SU-DHL-6 (cell line): ENCODE results near the gene RFC2.

Experiments used
- EZH2phosphoT487 ChIP-seq: fragments of 200-600 bp; sonication (generic), shearing (Covaris generic); conservative IDR thresholded peaks from 2 replicates; pipeline ENCODE4 v1.6.1; 2018; ENCODE audit warnings: mild to moderate bottlenecking, antibody characterized with exemption, low read length, moderate library complexity, mixed read lengths
- TF ChIP-seq, protein P1 (sequence below): fragments of 200-600 bp; sonication (generic); IDR thresholded peaks from one replicate; pipeline ENCODE4 v1.5.1; 2017; ENCODE audit warnings: antibody characterized with exemption, mild to moderate bottlenecking, low read length, moderate library complexity; ENCODE audit not compliant: insufficient read depth, poor library complexity, severe bottlenecking

DNA sequence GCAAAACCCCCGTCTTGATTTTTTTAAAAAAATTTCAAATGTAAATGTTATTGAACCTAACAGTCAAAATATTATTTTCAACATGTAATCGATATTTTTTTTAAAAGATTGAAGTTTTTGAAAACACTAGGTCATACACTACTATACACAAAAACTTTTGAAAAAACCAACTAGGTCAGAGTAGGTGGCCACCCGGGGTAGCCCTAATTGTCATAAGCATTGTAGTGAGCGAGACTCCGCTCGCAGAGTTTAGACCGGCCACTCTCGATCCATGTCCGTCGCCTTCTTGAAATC lies 417 bp downstream of the RFC2 start:
- TF ChIP-seq, protein P1, sequence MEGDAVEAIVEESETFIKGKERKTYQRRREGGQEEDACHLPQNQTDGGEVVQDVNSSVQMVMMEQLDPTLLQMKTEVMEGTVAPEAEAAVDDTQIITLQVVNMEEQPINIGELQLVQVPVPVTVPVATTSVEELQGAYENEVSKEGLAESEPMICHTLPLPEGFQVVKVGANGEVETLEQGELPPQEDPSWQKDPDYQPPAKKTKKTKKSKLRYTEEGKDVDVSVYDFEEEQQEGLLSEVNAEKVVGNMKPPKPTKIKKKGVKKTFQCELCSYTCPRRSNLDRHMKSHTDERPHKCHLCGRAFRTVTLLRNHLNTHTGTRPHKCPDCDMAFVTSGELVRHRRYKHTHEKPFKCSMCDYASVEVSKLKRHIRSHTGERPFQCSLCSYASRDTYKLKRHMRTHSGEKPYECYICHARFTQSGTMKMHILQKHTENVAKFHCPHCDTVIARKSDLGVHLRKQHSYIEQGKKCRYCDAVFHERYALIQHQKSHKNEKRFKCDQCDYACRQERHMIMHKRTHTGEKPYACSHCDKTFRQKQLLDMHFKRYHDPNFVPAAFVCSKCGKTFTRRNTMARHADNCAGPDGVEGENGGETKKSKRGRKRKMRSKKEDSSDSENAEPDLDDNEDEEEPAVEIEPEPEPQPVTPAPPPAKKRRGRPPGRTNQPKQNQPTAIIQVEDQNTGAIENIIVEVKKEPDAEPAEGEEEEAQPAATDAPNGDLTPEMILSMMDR: no peak
- no peak for TF ChIP-seq EZH2phosphoT487
